GM13977 (cell line): ENCODE measurements around the gene SCIN.

Experiments
- DNase-seq: peaks from one replicate; pipeline ENCODE4 v3.0.0; 2012; ENCODE audit warnings: low spot score
- in situ Hi-C: fragments of 300-500 bp; cut with MboI; formaldehyde crosslinking; loops from one replicate; pipeline ENCODE4 v1.12.0; 2022; ENCODE audit warnings: low sequenced_read_pairs, low pct_unique_long_range_greater_than_20kb, mixed read lengths, inconsistent platforms; ENCODE audit not compliant: unreplicated experiment
- TF ChIP-seq, protein P1 (sequence below): IDR thresholded peaks from 2 replicates; pipeline ENCODE4 v1.5.1; 2012; ENCODE audit warnings: mild to moderate bottlenecking, control low read depth; ENCODE audit not compliant: insufficient read depth; ENCODE audit errors: extremely low read depth, missing control alignments

Gene SCIN

DNA sequence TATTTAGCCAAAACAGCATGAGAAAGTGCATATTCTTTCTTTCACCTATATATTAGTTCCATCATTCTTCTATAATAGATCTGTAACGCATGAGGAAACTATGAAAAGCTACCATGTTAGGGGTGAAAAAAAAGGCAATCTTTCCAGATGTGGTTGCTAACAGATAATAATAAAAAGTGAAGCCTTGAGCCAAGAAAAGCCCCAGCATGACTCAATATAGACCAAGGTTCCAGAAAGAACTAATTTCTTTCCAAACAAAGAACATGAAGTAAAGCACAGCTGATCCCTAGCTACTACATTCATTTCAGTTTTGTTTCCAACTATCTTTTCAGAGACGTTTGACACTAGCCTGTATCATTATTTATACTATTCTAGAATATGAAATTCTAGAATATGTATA is 133.4 kb downstream of the SCIN start:
- TF ChIP-seq, protein P1, sequence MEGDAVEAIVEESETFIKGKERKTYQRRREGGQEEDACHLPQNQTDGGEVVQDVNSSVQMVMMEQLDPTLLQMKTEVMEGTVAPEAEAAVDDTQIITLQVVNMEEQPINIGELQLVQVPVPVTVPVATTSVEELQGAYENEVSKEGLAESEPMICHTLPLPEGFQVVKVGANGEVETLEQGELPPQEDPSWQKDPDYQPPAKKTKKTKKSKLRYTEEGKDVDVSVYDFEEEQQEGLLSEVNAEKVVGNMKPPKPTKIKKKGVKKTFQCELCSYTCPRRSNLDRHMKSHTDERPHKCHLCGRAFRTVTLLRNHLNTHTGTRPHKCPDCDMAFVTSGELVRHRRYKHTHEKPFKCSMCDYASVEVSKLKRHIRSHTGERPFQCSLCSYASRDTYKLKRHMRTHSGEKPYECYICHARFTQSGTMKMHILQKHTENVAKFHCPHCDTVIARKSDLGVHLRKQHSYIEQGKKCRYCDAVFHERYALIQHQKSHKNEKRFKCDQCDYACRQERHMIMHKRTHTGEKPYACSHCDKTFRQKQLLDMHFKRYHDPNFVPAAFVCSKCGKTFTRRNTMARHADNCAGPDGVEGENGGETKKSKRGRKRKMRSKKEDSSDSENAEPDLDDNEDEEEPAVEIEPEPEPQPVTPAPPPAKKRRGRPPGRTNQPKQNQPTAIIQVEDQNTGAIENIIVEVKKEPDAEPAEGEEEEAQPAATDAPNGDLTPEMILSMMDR = no peak
- DNase-seq = no peak
- in situ Hi-C loops = no loop called here

DNA sequence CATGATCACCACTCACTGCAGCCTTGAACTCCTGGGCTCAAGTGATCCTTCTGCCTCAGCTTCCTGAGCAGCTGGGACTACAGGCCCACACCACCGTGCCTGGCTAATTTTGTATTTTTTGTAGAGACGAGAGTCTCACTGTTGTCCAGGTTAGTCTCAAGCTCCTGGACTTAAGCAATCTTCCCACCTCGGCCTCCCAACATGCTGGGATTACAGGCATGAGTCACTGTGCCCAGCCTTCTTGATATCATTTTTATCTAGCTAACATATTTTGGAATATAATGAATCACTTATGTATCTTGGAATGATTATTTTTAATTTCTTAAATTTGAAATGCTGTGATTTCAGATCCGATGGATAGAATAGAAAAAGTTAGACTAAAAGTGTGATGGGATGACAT is 135.4 kb downstream of the SCIN start:
- TF ChIP-seq, protein P1 = no peak
- in situ Hi-C loops = no loop called here
- DNase-seq = no peak

DNA sequence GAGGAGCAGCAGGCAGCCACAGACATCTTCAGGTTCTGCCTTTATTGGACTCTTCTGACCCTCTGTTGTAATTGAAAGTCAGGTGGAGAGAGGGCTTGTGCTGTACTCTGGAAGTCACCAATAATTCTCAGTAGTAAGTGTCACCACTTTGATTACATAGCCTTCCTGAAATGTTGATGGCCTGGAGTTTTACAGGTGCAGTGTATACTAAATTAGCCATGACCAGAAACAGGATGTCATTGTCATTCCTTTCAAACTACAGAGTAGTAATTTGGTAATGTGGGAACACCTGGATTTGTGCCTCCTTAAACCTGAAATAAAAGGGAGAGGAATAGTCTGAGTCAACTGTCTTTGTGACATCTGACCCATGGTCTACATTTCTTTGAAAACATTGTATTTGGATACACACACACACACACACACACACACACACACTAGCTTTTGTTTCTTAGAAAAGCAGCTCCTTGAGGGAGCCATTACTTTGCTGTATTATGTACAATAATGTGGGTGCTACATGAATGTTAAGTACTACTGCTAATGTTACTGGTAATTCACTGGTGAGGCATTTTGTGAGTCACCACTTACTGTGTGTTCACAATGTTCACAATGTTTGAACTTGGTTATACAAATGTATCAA is 136.5 kb downstream of the SCIN start:
- TF ChIP-seq, protein P1 = no peak
- in situ Hi-C loops = no loop called here
- DNase-seq = no peak

DNA sequence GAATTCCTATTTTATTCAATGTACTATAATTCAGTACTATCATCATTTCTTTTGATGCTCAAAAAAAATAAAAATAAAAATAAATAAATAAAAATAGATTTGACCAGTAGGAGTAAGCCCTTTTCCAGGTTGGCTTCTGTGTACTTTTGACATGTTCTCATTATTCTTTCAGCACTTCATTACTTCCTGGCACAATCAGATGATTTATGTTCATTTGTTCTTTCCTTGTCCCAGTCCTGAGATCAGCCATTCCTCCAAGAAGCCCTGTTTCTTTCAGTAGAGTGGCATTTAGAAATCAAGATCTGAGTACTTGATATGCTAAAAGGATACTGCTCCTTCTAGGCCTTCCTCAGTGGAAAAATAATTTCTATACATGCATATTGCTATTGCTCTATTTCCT is 137.8 kb downstream of the SCIN start:
- DNase-seq = no peak
- in situ Hi-C loops = no loop called here

More for the DNA sequence above, 137.8 kb downstream of the SCIN start:
- TF ChIP-seq, protein P1 = no peak
